Measurements from ENCODE around the gene ELFN2.

Gene ELFN2

DNA sequence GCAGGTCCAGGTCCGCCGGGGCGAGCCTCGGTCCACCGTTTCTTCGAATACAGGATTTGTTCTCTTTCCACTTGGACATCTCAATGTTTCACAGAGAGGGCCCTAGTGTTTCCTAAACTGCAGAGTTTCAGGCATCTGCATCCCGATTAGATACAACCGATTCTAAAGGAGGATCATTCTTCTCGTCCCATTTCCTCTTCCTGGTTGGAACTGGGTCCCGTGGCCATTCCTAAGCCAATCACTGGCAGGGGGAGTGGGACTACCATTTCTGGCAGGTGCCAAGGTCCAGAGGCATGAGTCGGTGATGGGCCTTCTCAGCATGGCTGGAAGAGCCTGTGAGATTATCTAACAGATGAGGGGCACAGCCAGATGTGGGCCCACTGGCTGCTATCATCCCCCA is 68.9 kb downstream of the ELFN2 start:
- TF ChIP-seq, protein P1, sequence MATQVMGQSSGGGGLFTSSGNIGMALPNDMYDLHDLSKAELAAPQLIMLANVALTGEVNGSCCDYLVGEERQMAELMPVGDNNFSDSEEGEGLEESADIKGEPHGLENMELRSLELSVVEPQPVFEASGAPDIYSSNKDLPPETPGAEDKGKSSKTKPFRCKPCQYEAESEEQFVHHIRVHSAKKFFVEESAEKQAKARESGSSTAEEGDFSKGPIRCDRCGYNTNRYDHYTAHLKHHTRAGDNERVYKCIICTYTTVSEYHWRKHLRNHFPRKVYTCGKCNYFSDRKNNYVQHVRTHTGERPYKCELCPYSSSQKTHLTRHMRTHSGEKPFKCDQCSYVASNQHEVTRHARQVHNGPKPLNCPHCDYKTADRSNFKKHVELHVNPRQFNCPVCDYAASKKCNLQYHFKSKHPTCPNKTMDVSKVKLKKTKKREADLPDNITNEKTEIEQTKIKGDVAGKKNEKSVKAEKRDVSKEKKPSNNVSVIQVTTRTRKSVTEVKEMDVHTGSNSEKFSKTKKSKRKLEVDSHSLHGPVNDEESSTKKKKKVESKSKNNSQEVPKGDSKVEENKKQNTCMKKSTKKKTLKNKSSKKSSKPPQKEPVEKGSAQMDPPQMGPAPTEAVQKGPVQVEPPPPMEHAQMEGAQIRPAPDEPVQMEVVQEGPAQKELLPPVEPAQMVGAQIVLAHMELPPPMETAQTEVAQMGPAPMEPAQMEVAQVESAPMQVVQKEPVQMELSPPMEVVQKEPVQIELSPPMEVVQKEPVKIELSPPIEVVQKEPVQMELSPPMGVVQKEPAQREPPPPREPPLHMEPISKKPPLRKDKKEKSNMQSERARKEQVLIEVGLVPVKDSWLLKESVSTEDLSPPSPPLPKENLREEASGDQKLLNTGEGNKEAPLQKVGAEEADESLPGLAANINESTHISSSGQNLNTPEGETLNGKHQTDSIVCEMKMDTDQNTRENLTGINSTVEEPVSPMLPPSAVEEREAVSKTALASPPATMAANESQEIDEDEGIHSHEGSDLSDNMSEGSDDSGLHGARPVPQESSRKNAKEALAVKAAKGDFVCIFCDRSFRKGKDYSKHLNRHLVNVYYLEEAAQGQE (IDR thresholded peaks at IDR 0.05; ENCODE audit: insufficient read depth in 1 of 2, low read depth in 2 of 2, low read length in 2 of 2): no peak
- TF ChIP-seq POLR2AphosphoS5 (IDR thresholded peaks at IDR 0.05; ENCODE audit: low read depth, low read length) (no peak), FOXP2 (optimal IDR thresholded peaks at IDR 0.05; ENCODE audit: borderline replicate concordance, extremely low read depth, extremely low read length, insufficient read depth) (no peak), SIN3A (IDR thresholded peaks at IDR 0.05; ENCODE audit: borderline replicate concordance, insufficient read depth, low read length) (no peak), TAF1 (IDR thresholded peaks at IDR 0.05; ENCODE audit: borderline replicate concordance, insufficient read depth, low read length) (no peak)

DNA sequence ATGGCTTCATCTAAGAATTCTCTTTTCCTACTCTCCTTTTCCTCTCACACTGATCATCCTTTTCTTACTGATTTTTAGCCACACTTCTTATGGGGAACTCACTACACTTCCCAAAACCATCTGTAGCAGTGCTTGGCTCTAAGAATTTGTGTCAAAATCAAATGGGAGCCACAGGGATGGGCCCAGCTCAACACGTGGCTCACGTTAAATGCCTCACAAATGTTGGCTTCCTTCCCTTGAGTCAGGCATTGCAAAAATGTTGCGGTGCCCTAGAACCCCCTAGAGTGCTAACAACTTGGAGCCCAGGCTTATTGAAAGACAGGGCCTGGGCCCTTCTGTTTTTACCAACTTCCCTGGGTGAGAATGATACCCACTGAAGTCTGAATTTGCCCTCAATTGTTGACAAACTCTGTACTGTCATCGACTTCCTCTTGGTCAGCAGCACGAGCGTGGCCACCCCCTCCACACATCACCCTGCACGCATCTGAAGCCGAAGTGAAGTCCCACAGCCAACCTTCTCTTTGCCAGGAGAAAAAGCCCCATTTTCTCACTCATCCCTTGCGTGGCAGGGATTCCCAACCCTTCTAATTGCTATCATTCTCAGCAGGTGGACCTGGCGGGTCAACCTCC is 69.7 kb downstream of the ELFN2 start:
- TF ChIP-seq, protein P1 (IDR thresholded peaks at IDR 0.05; ENCODE audit: insufficient read depth in 1 of 2, low read depth in 2 of 2, low read length in 2 of 2): no peak
- TF ChIP-seq TAF1 (IDR thresholded peaks at IDR 0.05; ENCODE audit: borderline replicate concordance, insufficient read depth, low read length): no peak
- TF ChIP-seq FOXP2 (optimal IDR thresholded peaks at IDR 0.05; ENCODE audit: borderline replicate concordance, extremely low read depth, extremely low read length, insufficient read depth): no peak
- no peak for TF ChIP-seq SIN3A (IDR thresholded peaks at IDR 0.05; ENCODE audit: borderline replicate concordance, insufficient read depth, low read length)
- TF ChIP-seq POLR2AphosphoS5 (IDR thresholded peaks at IDR 0.05; ENCODE audit: low read depth, low read length): no peak

DNA sequence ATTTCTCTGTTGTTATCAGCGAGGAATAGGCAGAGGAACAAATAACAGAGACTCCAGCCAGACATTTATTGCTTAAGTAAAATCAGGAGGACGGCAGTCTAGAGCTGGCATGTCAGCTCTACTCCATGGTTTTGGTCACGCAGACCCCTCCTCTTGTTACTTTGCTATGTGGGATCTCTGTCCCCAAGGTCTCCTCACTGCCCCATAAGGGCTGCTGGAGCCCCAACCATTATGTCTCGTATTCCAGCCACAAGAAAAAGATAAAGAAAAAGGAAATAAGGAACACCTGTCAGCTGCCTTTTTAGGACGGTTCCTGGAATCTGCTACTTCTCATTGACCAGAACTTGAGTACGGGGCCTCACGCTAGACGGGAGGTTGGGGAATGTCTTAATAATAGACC is 70.4 kb downstream of the ELFN2 start:
- TF ChIP-seq SIN3A (IDR thresholded peaks at IDR 0.05; ENCODE audit: borderline replicate concordance, insufficient read depth, low read length) (no peak), TAF1 (IDR thresholded peaks at IDR 0.05; ENCODE audit: borderline replicate concordance, insufficient read depth, low read length) (no peak), POLR2AphosphoS5 (IDR thresholded peaks at IDR 0.05; ENCODE audit: low read depth, low read length) (no peak), FOXP2 (optimal IDR thresholded peaks at IDR 0.05; ENCODE audit: borderline replicate concordance, extremely low read depth, extremely low read length, insufficient read depth) (no peak)
- TF ChIP-seq, protein P1 (IDR thresholded peaks at IDR 0.05; ENCODE audit: insufficient read depth in 1 of 2, low read depth in 2 of 2, low read length in 2 of 2): no peak

DNA sequence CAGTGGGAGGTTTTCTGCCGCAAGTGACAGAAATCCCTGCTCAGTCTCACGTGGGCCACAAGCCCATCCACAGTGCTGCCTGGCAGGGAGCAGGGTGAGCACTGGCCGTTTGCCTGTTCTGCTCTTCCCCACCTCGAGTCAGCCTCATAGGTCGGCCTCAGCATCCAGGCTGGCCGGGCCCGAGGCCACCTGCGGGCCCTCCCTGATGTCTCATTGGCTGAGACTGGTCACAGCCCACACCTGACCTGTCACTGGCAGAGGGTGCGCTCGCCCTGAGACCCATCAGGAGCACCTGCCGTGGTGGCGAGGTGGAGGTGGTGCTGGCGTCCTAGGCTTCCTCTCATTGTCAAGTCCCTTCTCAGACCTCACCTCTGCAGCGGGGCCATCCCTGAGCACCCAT is 72.1 kb downstream of the ELFN2 start:
- TF ChIP-seq FOXP2 (optimal IDR thresholded peaks at IDR 0.05; ENCODE audit: borderline replicate concordance, extremely low read depth, extremely low read length, insufficient read depth): no peak
- TF ChIP-seq SIN3A (IDR thresholded peaks at IDR 0.05; ENCODE audit: borderline replicate concordance, insufficient read depth, low read length): no peak

DNA sequence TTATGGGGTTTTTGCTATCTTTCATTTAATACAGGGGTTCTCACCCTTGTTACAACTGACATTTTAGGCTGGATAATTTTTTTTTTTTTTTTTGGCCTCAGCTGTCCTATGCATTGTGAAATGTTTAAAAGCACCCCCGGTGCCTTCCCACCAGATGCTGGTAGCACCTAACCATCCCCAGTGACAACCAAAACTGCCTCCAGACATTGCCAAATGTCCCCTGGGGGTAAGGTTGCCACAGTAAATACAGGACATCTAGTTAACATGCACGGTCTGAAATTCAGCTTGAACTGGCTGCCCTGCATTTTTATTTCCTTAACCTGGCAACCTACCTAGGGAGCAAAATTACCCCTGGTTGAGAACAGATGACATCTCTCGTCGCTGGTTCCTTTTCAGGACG is 72.6 kb downstream of the ELFN2 start:
- TF ChIP-seq POLR2AphosphoS5 (IDR thresholded peaks at IDR 0.05; ENCODE audit: low read depth, low read length): no peak
- TF ChIP-seq, protein P1 (IDR thresholded peaks at IDR 0.05; ENCODE audit: insufficient read depth in 1 of 2, low read depth in 2 of 2, low read length in 2 of 2): no peak

All from PFSK-1 (cell line).